Ishikawa (cell line): ENCODE measurements around the gene RNF11.

Experiments used
- CEBPB ChIP-seq: IDR thresholded peaks from 2 replicates; pipeline ENCODE4 v1.6.1; 2012
- CREB1 ChIP-seq: IDR thresholded peaks from 2 replicates; pipeline ENCODE4 v1.6.1; 2012; ENCODE audit warnings: low read depth
- EGR1 ChIP-seq: IDR thresholded peaks from 2 replicates; pipeline ENCODE4 v1.6.1; 2012
- EP300 ChIP-seq: IDR thresholded peaks from 2 replicates; pipeline ENCODE4 v1.6.1; 2012; ENCODE audit warnings: borderline replicate concordance
- FOXM1 ChIP-seq: IDR thresholded peaks from 2 replicates; pipeline ENCODE4 v1.6.1; 2012; ENCODE audit warnings: low read depth, borderline replicate concordance
- MAX ChIP-seq: IDR thresholded peaks from 2 replicates; pipeline ENCODE4 v1.6.1; 2012
- NFIC ChIP-seq: IDR thresholded peaks from 2 replicates; pipeline ENCODE4 v1.6.1; 2012
- RAD21 ChIP-seq: IDR thresholded peaks from 2 replicates; pipeline ENCODE4 v1.6.1; 2012; ENCODE audit warnings: low read depth
- REST ChIP-seq: IDR thresholded peaks from 2 replicates; pipeline ENCODE4 v1.6.1; 2012; ENCODE audit warnings: low read depth, mild to moderate bottlenecking
- TAF1 ChIP-seq: IDR thresholded peaks from 2 replicates; pipeline ENCODE4 v1.6.1; 2012; ENCODE audit warnings: low read depth, mild to moderate bottlenecking
- TCF12 ChIP-seq: IDR thresholded peaks from 2 replicates; pipeline ENCODE4 v1.6.1; 2012; ENCODE audit warnings: low read depth
- TEAD4 ChIP-seq: IDR thresholded peaks from 2 replicates; pipeline ENCODE4 v1.6.1; 2012
- USF1 ChIP-seq: IDR thresholded peaks from 2 replicates; pipeline ENCODE4 v1.6.1; 2012
- YY1 ChIP-seq: IDR thresholded peaks from 2 replicates; pipeline ENCODE4 v1.6.1; 2012; ENCODE audit warnings: low read depth
- ZBTB7A ChIP-seq: IDR thresholded peaks from 2 replicates; pipeline ENCODE4 v1.6.1; 2012; ENCODE audit warnings: low read depth

Gene RNF11

GRCh38 chr1:51302270-51302669 lies 66.2 kb downstream of the RNF11 start:
- TF ChIP-seq NFIC (no peak), TCF12 (no peak), REST (no peak), ZBTB7A (no peak), EP300 (no peak), TEAD4 (no peak), CEBPB (no peak), FOXM1 (no peak), CREB1 (no peak), YY1 (no peak), RAD21 (no peak), EGR1 (no peak), MAX (no peak), USF1 (no peak), TAF1 (no peak)

GRCh38 chr1:51302746-51303145 lies 66.7 kb downstream of the RNF11 start:
- TF ChIP-seq ZBTB7A (no peak), MAX (no peak)

GRCh38 chr1:51303315-51303714 lies 67.2 kb downstream of the RNF11 start:
- TF ChIP-seq ZBTB7A (no peak), NFIC (no peak), MAX (no peak), YY1 (no peak), TAF1 (no peak), EGR1 (no peak), CEBPB (no peak), TCF12 (no peak), RAD21 (no peak), TEAD4 (no peak), CREB1 (no peak), FOXM1 (no peak), REST (no peak), EP300 (no peak), USF1 (no peak)

GRCh38 chr1:51303751-51304251 lies 67.7 kb downstream of the RNF11 start:
- no peak for TF ChIP-seq MAX
- TF ChIP-seq TEAD4: no peak
- TF ChIP-seq CREB1: no peak
- TF ChIP-seq FOXM1: no peak
- no peak for TF ChIP-seq USF1
- TF ChIP-seq NFIC: no peak
- TF ChIP-seq RAD21: no peak
- no peak for TF ChIP-seq TCF12
- no peak for TF ChIP-seq TAF1
- TF ChIP-seq REST: no peak
- TF ChIP-seq EP300: no peak
